Endometrium (tissue), 2 donors: ENCODE measurements around the gene HMCES.
"Not testable (repeated sequence)": the region's sequence is repeated elsewhere in the genome, so short reads cannot be mapped to it uniquely, and the experiment has no call there.

Experiments used
- FAIRE-seq: peaks from 2 replicates; lab custom pipeline; 2012; peaks lifted over from hg19 to GRCh38; lab: Jason Lieb, UNC
- donor health status: control.
- donor health status: control.

HMCES gene

GRCh38 chr3:129347458-129347845 is 68.8 kb downstream of the HMCES start:
- no peak for FAIRE-seq

GRCh38 chr3:129348734-129349133 is 70.1 kb downstream of the HMCES start:
- no peak for FAIRE-seq

GRCh38 chr3:129349169-129349568 is 70.5 kb downstream of the HMCES start:
- FAIRE-seq = not testable (repeated sequence)

- FAIRE-seq = no peak
Measured at GRCh38 chr3:129349791-129350190, 71.1 kb downstream of the HMCES start.

- no peak for FAIRE-seq
Measured at GRCh38 chr3:129352045-129352444, 73.4 kb downstream of the HMCES start.

- FAIRE-seq = no peak
Measured at GRCh38 chr3:129352650-129353588, 74.2 kb downstream of the HMCES start.

GRCh38 chr3:129353589-129353941 is 74.9 kb downstream of the HMCES start:
- no peak for FAIRE-seq
